SK-MEL-5 (cell line): ENCODE data around the gene HNRNPAB. TPM values are rescaled to one million over a fixed set of nuclear protein-coding genes. Genes with fewer than 3 reads are reported as not detected.
A peak's percentile ranks its signal among the peaks of the same experiment; 100 is the strongest.
"Not testable (repeated sequence)": the region's sequence is repeated elsewhere in the genome, so short reads cannot be mapped to it uniquely, and the experiment has no call there.

Source experiments
- DNase-seq: peaks from one replicate; pipeline ENCODE4 v3.0.0-alpha.2; 2016; ENCODE audit warnings: low read depth, low spot score
- in situ Hi-C: cut with HindIII; loops from 2 replicates; pipeline ENCODE4 v1.10.0; 2016; ENCODE audit warnings: low sequenced_read_pairs, high pct_unique_total_duplicates, low pct_unique_long_range_greater_than_20kb
- total RNA-seq: library from RNA; depleted of rRNA; stranded (reverse); fragments of >200 nt; shearing (Covaris generic); gene quantifications from 2 replicates; pipeline ENCODE4 v1.2.3, GENCODE V29; 2014

The HNRNPAB gene
- total RNA-seq, 1 experiment from 2014 or later: 52.1 TPM

- in situ Hi-C loops: no loop called here
- peak; percentile 78 for DNase-seq
These were observed 30.6 kb downstream of the HNRNPAB start for GRCh38 chr5:178234750-178235587.

GRCh38 chr5:178235588-178235974, 31.2 kb downstream of the HNRNPAB start:
- in situ Hi-C loops: no loop called here

GRCh38 chr5:178236126-178236525, 31.8 kb downstream of the HNRNPAB start:
- no peak for DNase-seq
- in situ Hi-C loops: no loop called here

More at GRCh38 chr5:178235588-178235974, 31.2 kb downstream of the HNRNPAB start:
- DNase-seq: no peak

GRCh38 chr5:178236679-178237078, 32.3 kb downstream of the HNRNPAB start:
- in situ Hi-C loops: no loop called here
- DNase-seq: no peak

GRCh38 chr5:178237431-178238312, 33.3 kb downstream of the HNRNPAB start:
- DNase-seq: no peak

GRCh38 chr5:178238313-178238635, 33.9 kb downstream of the HNRNPAB start:
- in situ Hi-C loops: no loop called here
- no peak for DNase-seq

More at GRCh38 chr5:178237431-178238312, 33.3 kb downstream of the HNRNPAB start:
- in situ Hi-C loops: no loop called here

- DNase-seq: no peak
- in situ Hi-C loops: no loop called here
These were observed 34.6 kb downstream of the HNRNPAB start for GRCh38 chr5:178238711-178239592.

- DNase-seq, in situ Hi-C loops: not testable (repeated sequence)
These were observed 35.4 kb downstream of the HNRNPAB start for GRCh38 chr5:178239626-178240301.

GRCh38 chr5:178240341-178240741, 36.0 kb downstream of the HNRNPAB start:
- DNase-seq: no peak
- in situ Hi-C loops: no loop called here

GRCh38 chr5:178240766-178241165, 36.4 kb downstream of the HNRNPAB start:
- no peak for DNase-seq
- in situ Hi-C loops: no loop called here

- in situ Hi-C loops: no loop called here
- no peak for DNase-seq
These were observed 36.9 kb downstream of the HNRNPAB start for GRCh38 chr5:178241231-178241663.

- in situ Hi-C loops: no loop called here
- DNase-seq: no peak
These were observed 37.4 kb downstream of the HNRNPAB start for GRCh38 chr5:178241688-178242231.

GRCh38 chr5:178242416-178242815, 38.1 kb downstream of the HNRNPAB start:
- DNase-seq: no peak
- in situ Hi-C loops: no loop called here

- no peak for DNase-seq
- in situ Hi-C loops: no loop called here
These were observed 40.2 kb downstream of the HNRNPAB start for GRCh38 chr5:178244576-178244975.

- in situ Hi-C loops: no loop called here
- DNase-seq: no peak
These were observed 41.1 kb downstream of the HNRNPAB start for GRCh38 chr5:178245389-178245788.

- no peak for DNase-seq
- in situ Hi-C loops: no loop called here
These were observed 42.4 kb downstream of the HNRNPAB start for GRCh38 chr5:178246624-178247279.
